ENCODE measurements around the gene TNFAIP1.
A peak's percentile ranks its signal among the peaks of the same experiment; 100 is the strongest.

TNFAIP1 gene

DNA sequence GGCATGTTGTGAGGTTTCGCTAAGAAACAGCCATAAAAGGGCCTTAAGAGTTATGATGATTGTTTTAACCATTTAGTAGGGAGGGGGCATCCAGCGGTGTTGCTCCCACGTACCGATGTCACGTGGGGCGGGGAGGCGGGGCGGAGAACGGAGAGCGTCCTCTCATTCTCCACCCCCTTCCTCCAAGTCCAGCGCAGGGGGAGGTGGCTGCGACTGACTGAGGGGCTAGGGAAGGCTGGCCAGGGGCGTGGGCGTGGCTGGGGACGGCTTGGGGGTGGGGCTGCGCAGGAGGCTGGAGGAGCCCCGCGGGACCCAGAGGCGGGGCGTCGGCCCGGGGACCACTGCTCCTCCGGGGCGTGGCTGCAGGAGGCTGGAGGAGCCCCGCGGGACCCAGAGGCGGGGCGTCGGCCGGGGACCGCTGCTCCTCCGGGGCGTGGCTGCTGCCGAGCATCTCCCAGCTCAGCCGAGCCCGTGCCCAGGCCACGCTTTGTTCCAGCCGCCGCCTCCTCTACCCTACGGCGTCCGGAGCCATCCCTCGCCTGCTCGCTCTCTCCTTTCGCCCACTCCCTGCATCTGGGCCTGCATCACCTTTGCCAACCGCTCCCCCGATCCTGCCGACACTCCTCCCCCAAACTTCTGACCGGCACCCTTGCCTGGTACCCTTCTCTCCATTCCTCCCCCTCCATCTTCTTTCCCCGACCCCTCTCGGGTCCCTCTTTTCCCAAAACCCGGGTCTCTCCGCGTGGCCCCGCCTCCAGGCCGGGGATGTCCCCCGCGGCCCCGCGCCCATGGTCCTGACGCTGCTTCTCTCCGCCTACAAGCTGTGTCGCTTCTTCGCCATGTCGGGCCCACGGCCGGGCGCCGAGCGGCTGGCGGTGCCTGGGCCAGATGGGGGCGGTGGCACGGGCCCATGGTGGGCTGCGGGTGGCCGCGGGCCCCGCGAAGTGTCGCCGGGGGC lies 36.0 kb downstream of the TNFAIP1 start, which contains the start of gene SARM1:
Gene SARM1, plus strand, starts transcription at position 450 of the 958 bp plus-strand sequence. Its CDS starts 339 bp downstream, at position 789.
- DNase-seq (ENCODE audit: low spot score): peak; percentile 91

GRCh38 chr17:28372203-28372944 lies 36.8 kb downstream of the TNFAIP1 start:
- DNase-seq (ENCODE audit: low spot score): no peak

DNA sequence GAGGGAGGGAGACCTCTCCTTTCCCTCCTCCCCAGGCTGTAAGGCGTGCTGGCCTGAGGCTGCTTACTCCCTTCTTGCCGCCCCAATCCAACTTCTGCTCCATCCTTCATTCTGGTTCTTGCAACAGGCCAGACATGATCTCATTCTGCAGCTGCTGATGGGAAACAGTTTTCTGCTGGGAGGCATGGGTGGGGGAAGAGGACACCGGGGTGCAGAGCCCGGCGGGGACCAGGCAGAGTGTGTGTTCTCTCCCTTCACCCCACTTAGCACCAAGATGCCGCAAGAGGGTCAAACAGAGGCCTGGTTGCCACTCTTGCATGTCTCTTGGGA lies 37.3 kb downstream of the TNFAIP1 start:
- no peak for DNase-seq (ENCODE audit: low spot score)

GRCh38 chr17:28379814-28380801 lies 44.5 kb downstream of the TNFAIP1 start:
- DNase-seq (ENCODE audit: low spot score): no peak

DNA sequence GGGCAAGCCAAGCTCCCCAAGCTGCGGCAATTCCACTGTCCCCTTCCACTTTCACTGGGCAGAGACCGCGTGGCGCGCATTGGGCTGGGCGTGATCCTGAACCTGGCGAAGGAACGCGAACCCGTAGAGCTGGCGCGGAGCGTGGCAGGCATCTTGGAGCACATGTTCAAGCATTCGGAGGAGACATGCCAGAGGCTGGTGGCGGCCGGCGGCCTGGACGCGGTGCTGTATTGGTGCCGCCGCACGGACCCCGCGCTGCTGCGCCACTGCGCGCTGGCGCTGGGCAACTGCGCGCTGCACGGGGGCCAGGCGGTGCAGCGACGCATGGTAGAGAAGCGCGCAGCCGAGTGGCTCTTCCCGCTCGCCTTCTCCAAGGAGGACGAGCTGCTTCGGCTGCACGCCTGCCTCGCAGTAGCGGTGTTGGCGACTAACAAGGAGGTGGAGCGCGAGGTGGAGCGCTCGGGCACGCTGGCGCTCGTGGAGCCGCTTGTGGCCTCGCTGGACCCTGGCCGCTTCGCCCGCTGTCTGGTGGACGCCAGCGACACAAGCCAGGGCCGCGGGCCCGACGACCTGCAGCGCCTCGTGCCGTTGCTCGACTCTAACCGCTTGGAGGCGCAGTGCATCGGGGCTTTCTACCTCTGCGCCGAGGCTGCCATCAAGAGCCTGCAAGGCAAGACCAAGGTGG lies 45.7 kb downstream of the TNFAIP1 start:
- no peak for DNase-seq (ENCODE audit: low spot score)

DNA sequence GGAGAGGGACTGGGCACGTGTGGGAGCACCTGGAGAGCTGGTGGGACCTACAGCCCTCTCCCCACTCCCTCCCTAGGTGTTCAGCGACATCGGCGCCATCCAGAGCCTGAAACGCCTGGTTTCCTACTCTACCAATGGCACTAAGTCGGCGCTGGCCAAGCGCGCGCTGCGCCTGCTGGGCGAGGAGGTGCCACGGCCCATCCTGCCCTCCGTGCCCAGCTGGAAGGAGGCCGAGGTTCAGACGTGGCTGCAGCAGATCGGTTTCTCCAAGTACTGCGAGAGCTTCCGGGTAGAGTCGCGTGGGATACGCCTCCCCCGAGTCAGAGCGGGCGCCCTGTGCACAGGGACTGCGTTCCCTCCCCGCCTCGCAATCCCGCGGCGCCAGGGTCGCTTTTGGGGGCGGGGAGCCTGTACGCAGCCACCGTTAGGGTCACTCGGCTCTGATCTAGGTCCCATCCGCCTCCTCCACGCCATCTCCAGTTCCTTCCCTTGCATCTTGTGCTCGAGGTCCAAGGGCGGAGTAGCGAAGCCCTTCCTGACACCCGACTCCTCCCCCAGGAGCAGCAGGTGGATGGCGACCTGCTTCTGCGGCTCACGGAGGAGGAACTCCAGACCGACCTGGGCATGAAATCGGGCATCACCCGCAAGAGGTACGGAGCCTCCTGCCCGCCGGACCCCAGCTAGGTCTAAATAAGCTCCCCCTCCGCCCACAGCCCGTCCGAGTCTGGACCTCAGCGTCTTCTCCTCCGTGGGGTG lies 48.9 kb downstream of the TNFAIP1 start:
- DNase-seq (ENCODE audit: low spot score): no peak

GRCh38 chr17:28385037-28385400 lies 49.5 kb downstream of the TNFAIP1 start:
- no peak for DNase-seq (ENCODE audit: low spot score)

DNA sequence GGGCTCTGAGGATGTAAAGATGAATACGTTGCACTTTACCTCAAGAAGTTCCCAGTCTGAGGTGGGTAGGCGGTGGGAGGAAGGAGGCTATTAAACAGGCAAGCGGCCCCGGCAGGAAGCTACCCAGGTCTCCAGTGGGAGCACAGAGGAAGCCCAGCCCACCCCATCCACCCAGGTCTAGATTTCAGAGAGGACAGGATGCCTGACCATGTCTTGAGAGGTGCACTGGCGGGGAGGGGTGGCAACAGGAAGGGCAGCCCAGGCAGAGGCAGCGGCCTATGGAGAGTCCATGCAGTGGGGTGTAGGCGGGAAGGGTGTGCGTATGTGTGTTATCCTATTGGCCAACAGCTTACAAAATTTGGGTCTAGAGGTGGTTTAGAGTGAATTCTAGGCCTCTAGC lies 49.8 kb downstream of the TNFAIP1 start:
- no peak for DNase-seq (ENCODE audit: low spot score)

DNA sequence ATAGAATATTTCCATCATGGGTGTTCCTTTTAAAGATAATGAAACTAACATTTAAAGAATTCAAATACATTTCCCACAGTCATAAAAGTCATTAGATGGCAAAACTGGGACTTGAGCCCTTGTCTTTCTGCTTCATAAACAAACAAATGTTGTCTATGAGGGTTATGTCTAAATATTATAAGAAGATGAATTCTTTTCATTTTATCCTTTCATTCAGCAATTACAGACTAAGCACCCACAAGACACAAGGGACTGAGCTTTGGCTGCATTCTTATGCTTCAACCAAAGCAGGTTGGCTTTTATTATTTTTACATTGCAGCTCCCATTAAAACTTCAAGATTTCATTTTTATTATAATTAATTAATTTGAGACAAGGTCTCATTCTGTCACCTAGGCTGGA lies 50.8 kb downstream of the TNFAIP1 start:
- no peak for DNase-seq (ENCODE audit: low spot score)

- no peak for DNase-seq (ENCODE audit: low spot score)
Measured at GRCh38 chr17:28388106-28388505, 52.5 kb downstream of the TNFAIP1 start.

DNA sequence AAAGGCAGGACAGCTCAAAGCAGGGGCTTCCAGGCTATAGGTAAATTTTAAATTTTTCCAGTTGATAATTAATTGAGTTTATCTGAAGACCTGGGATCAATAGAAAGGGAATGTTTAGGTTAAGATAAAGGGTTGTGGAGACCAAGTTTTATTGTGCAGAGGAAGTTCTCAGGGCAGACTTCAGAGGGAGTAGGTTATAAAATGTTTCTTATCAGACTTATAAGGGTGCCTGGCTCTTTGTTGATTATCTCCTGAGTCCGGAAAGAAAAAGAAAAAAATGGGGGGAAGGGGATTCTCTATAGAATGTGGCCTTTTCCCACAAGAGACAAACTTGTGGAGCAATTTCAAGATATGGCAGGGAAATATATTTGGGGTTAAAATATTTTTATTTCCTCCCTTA lies 54.6 kb downstream of the TNFAIP1 start:
- no peak for DNase-seq (ENCODE audit: low spot score)

GRCh38 chr17:28390563-28390962 lies 55.0 kb downstream of the TNFAIP1 start:
- DNase-seq (ENCODE audit: low spot score): no peak

- DNase-seq (ENCODE audit: low spot score): no peak
Measured at GRCh38 chr17:28390984-28391383, 55.4 kb downstream of the TNFAIP1 start.

DNA sequence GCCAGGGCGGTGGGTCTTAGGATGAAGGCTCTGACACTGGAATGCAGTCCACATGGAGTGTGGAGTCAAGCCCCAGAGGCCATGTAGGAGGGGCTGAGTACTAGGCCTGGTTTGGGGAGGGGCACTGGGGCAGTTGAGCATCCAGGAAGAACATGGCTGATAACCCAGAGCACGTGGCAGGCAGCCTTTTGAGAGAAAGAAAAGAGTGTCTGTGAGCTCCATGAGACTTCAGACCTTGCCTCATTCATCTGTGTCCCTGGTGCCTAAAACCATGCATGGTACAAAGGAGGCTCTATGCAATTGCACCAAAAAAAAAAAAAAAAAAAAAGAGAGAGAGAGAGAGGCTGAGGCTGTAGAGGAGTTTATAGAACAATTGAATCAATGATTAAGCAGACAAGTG lies 55.8 kb downstream of the TNFAIP1 start:
- peak; percentile 40 for DNase-seq (ENCODE audit: low spot score)

DNA sequence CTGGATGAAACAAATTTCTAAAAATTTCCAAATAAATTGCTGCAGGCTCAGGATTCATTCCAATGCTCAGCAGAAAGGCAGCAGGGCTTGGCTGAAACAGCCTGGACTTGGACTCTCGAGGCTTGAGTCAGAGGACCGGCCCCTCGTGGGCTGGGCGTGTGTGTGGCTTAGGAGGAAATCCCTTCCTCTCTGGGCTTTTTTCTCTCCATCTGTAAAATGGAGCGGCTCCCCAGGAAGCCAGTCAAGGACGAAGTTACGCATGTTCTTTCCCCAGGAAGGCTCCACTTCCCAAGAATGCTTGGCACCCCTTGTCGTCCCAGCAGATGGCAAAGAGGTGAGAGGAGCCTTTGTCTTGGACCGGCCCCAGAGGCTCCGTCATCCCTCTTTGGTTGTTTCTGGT lies 56.9 kb downstream of the TNFAIP1 start:
- DNase-seq (ENCODE audit: low spot score): no peak

- no peak for DNase-seq (ENCODE audit: low spot score)
Measured at GRCh38 chr17:28394337-28395116, 59.0 kb downstream of the TNFAIP1 start.

DNA sequence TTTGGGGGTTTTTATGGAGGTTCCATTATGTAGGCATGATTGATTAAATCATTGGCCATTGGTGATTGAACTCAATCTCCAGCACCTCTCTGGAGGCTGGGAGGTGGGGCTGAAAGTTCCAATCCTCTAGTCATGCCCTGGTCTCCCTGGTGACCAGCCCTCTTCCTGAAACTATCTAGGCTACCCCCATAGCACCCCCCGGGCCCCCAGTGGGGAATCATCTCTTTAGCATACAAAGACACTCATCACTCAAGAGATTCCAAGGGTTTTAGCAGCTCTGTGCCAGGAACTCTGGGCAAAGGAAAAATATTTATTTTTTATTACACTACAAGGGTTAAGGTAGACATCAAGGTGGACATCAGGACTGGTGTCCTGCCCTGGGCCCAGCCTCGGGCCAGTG lies 59.9 kb downstream of the TNFAIP1 start:
- no peak for DNase-seq (ENCODE audit: low spot score)

- DNase-seq (ENCODE audit: low spot score): no peak
Measured at GRCh38 chr17:28395968-28396367, 60.4 kb downstream of the TNFAIP1 start.

Measured in COLO829 (cell line).